ENCODE data around the gene RRAGD.
"Not testable (repeated sequence)": the region's sequence is repeated elsewhere in the genome, so short reads cannot be mapped to it uniquely, and the experiment has no call there.

Gene RRAGD

GRCh38 chr6:89411145-89412070 is 665 bp downstream of the RRAGD start:
- DNase-seq: no peak

GRCh38 chr6:89410788-89411144 is 1.3 kb downstream of the RRAGD start:
- no peak for DNase-seq

- no peak for DNase-seq
Measured at GRCh38 chr6:89410231-89410761, 1.8 kb downstream of the RRAGD start.

GRCh38 chr6:89409461-89410035 is 2.5 kb downstream of the RRAGD start:
- no peak for DNase-seq

- DNase-seq: no peak
Measured at GRCh38 chr6:89406141-89406540, 5.9 kb downstream of the RRAGD start.

- no peak for DNase-seq
Measured at GRCh38 chr6:89404512-89404911, 7.6 kb downstream of the RRAGD start.

GRCh38 chr6:89402776-89403175 is 9.3 kb downstream of the RRAGD start:
- no peak for DNase-seq

- DNase-seq: no peak
Measured at GRCh38 chr6:89400912-89401399, 11.1 kb downstream of the RRAGD start.

- DNase-seq: no peak
Measured at GRCh38 chr6:89400050-89400449, 12.0 kb downstream of the RRAGD start.

GRCh38 chr6:89398762-89399525 is 13.1 kb downstream of the RRAGD start:
- DNase-seq: no peak

- not testable (repeated sequence) for DNase-seq
Measured at GRCh38 chr6:89397884-89398283, 14.2 kb downstream of the RRAGD start.

- no peak for DNase-seq
Measured at GRCh38 chr6:89393659-89394058, 18.4 kb downstream of the RRAGD start.

- DNase-seq: no peak
Measured at GRCh38 chr6:89392823-89393222, 19.2 kb downstream of the RRAGD start.

GRCh38 chr6:89388846-89389245 is 23.2 kb downstream of the RRAGD start:
- no peak for DNase-seq

GRCh38 chr6:89387516-89388201 is 24.4 kb downstream of the RRAGD start:
- DNase-seq: no peak

- no peak for DNase-seq
Measured at GRCh38 chr6:89386917-89387491, 25.1 kb downstream of the RRAGD start.

- DNase-seq: no peak
Measured at GRCh38 chr6:89385846-89386245, 26.2 kb downstream of the RRAGD start.

GRCh38 chr6:89385156-89385667 is 26.9 kb downstream of the RRAGD start:
- DNase-seq: no peak

GRCh38 chr6:89381031-89381430 is 31.0 kb downstream of the RRAGD start:
- DNase-seq: no peak

- DNase-seq: no peak
Measured at GRCh38 chr6:89379281-89379680, 32.8 kb downstream of the RRAGD start.

- DNase-seq: no peak
Measured at GRCh38 chr6:89378628-89379027, 33.4 kb downstream of the RRAGD start.

Data from activated T-cell treated with anti-CD3 and anti-CD28 coated beads for 4 hours (primary cell).